T-cell (primary cell): ENCODE measurements around the gene POMT2. TPM values are rescaled to one million over a fixed set of nuclear protein-coding genes. Genes with fewer than 3 reads are reported as not detected.

ENCODE experiments used
- ATAC-seq, 4 experiments: fragments of 200-7000 bp in 3 of 4; fragments of 150-1000 bp in 1 of 4; cut with Tn5 transposase; replicated peaks in 1 of 4; 1 replicate in 3 of 4; 2 replicates in 1 of 4; pipeline ENCODE4 v1.10.0; 2021; ENCODE audit warnings: moderate library complexity in 3 of 4, mild to moderate bottlenecking in 2 of 4, moderate number of reproducible peaks in 1 of 4
- CTCF ChIA-PET, 2 donors: fragments of 300-600 bp; sonication (Branson Sonifier 250); formaldehyde crosslinking; loops; one replicate each; lab custom pipeline; 2022; ENCODE audit warnings: antibody characterized with exemption in 2 of 2; lab: Charles Lee
- POLR2A ChIA-PET, 2 donors: fragments of 300-600 bp; sonication (Branson Sonifier 250); formaldehyde crosslinking; loops; one replicate each; lab custom pipeline; 2022; ENCODE audit warnings: antibody characterized with exemption in 2 of 2; lab: Charles Lee
- DNase-seq, 35 experiments: peaks; one replicate each; pipeline versions ENCODE4 v3.0.0 to v3.0.0-alpha.2; 2013 to 2023
- H3K27ac ChIP-seq: one replicate; pipeline ENCODE4 v1.5.1; 2013; ENCODE audit warnings: low read length
- H3K27me3 ChIP-seq, 2 experiments: replicated peaks in 1 of 2; 1 replicate in 1 of 2; 2 replicates in 1 of 2; pipeline versions ENCODE4 v1.6.1 to v1.7.0; 2013; ENCODE audit warnings: low read length in 1 of 2, mixed read lengths in 1 of 2; ENCODE audit not compliant: control insufficient read depth in 2 of 2, insufficient read depth in 2 of 2; ENCODE audit errors: extremely low read depth in 1 of 2
- H3K36me3 ChIP-seq, 2 donors: 1 replicate in 1 of 2; 2 replicates in 1 of 2; pipeline versions ENCODE4 v1.6.1 to v1.7.0; 2013; ENCODE audit warnings: low read length in 1 of 2; ENCODE audit not compliant: control insufficient read depth in 2 of 2, insufficient read depth in 1 of 2; ENCODE audit errors: extremely low read depth in 1 of 2
- H3K4me1 ChIP-seq, 2 experiments: 1 replicate in 1 of 2; 2 replicates in 1 of 2; pipeline versions ENCODE4 v1.6.1 to v1.7.0; 2013; ENCODE audit warnings: low read length in 2 of 2, mixed read lengths in 1 of 2; ENCODE audit not compliant: insufficient read depth in 2 of 2, control insufficient read depth in 1 of 2; ENCODE audit errors: extremely low read depth in 1 of 2
- H3K4me3 ChIP-seq, 2 donors: 1 replicate in 1 of 2; 2 replicates in 1 of 2; pipeline versions ENCODE4 v1.5.1 to v1.7.0; 2013; ENCODE audit warnings: mild to moderate bottlenecking in 2 of 2, low read length in 1 of 2, moderate library complexity in 1 of 2; ENCODE audit not compliant: control insufficient read depth in 1 of 2; ENCODE audit errors: extremely low read depth in 1 of 2
- H3K9me3 ChIP-seq: 2 replicates; pipeline ENCODE4 v1.7.0; 2013
- H3K27ac Mint-ChIP-seq, 2 donors: one replicate each; pipeline ENCODE4 v1.8.0; 2020 to 2021; ENCODE audit warnings: mild to moderate bottlenecking in 2 of 2, mixed read lengths in 2 of 2
- H3K27me3 Mint-ChIP-seq, 2 donors: one replicate each; pipeline ENCODE4 v1.8.0; 2021 to 2022; ENCODE audit warnings: mixed read lengths in 2 of 2
- H3K36me3 Mint-ChIP-seq: one replicate; pipeline ENCODE4 v1.8.0; 2021; ENCODE audit warnings: mixed read lengths
- H3K4me1 Mint-ChIP-seq, 3 donors: one replicate each; pipeline ENCODE4 v1.8.0; 2020 to 2022; ENCODE audit warnings: mixed read lengths in 3 of 3, mild to moderate bottlenecking in 1 of 3
- H3K4me3 Mint-ChIP-seq, 3 donors: one replicate each; pipeline ENCODE4 v1.8.0; 2020 to 2022; ENCODE audit warnings: mild to moderate bottlenecking in 3 of 3, mixed read lengths in 3 of 3, moderate library complexity in 3 of 3
- H3K9me3 Mint-ChIP-seq, 3 donors: one replicate each; pipeline ENCODE4 v1.8.0; 2020 to 2022; ENCODE audit warnings: mixed read lengths in 3 of 3
- WGBS: methylation state at CpG from one replicate; pipeline ENCODE4 v1.1.5; 2013; ENCODE audit warnings: missing lambda C conversion rate; ENCODE audit not compliant: insufficient coverage; 5-methylcytosine and 5-hydroxymethylcytosine counted together
- total RNA-seq, 35 experiments: library from RNA in 6 of 35; stranded (reverse) in 6 of 35; fragments of 120-200 nt in 1 of 35; gene quantifications; one replicate each; pipeline versions ENCODE4 v1.2.1 to v1.2.4 and lab custom pipeline; 2013 to 2026

POMT2 gene
- total RNA-seq, 5 donors from 2014 or later (not counting 1 experiment from before 2014, with no cell fraction given), result 11.4 to 14.3 (median 13.2) TPM

GRCh38 chr14:77302926-77303325 lies 17.8 kb downstream of the POMT2 start:
- peak overlapping the region; percentile 17 to 36 for H3K27ac Mint-ChIP-seq
- H3K4me1 Mint-ChIP-seq, result peaks cover 0 to 14% (median 14%) of the 10 kb centered on the region in 3 donors
- no peak overlapping the region for H3K27ac ChIP-seq
- WGBS, result 44% methylated on average over 3 of the region's 5 CpGs
- ATAC-seq (peak in 3 of 4 experiments; percentile 70 to 85 (median 73)), DNase-seq (no peak)
- H3K9me3 ChIP-seq, result no peaks in the 10 kb centered on the region
- POLR2A ChIA-PET, result no interaction called here
- no peaks in the 10 kb centered on the region for H3K27me3 ChIP-seq
- H3K4me3 ChIP-seq, result no peak overlapping the region
- no peaks in the 10 kb centered on the region for H3K27me3 Mint-ChIP-seq
- peaks cover 9% of the 10 kb centered on the region for H3K36me3 Mint-ChIP-seq
- CTCF ChIA-PET, result no interaction called here
- no peaks in the 10 kb centered on the region for H3K4me1 ChIP-seq
- H3K36me3 ChIP-seq, result peaks cover 0 to 9% of the 10 kb centered on the region in 2 donors
- no peaks in the 10 kb centered on the region for H3K9me3 Mint-ChIP-seq
- H3K4me3 Mint-ChIP-seq, result no peak overlapping the region

GRCh38 chr14:77301103-77301502 lies 19.6 kb downstream of the POMT2 start:
- ATAC-seq (peak; percentile 22 to 48 (median 29)), DNase-seq (peak in 31 of 35 experiments; percentile 10 to 59 (median 35))

GRCh38 chr14:77299771-77300170 lies 20.9 kb downstream of the POMT2 start:
- Histone ChIP-seq H3K27ac (no peak overlapping the region), H3K36me3 (peaks cover 0 to 5% of the 10 kb centered on the region in 2 donors), H3K4me3 (no peak overlapping the region), H3K9me3 (no peaks in the 10 kb centered on the region), H3K4me1 (no peaks in the 10 kb centered on the region), H3K27me3 (no peaks in the 10 kb centered on the region)
- 90% methylated on average over 4 of the region's 4 CpGs for WGBS
- peaks cover 31% of the 10 kb centered on the region for H3K36me3 Mint-ChIP-seq
- ChIA-PET POLR2A (interaction anchor here in 1 of 2 donors (0.6 kb wide), 1 partner anchor 528 kb away, joined by 4 read pairs; no protein-coding TSS in a partner anchor), CTCF (no interaction called here)
- H3K27ac Mint-ChIP-seq, result no peak overlapping the region
- peaks cover 0 to 14% (median 14%) of the 10 kb centered on the region in 3 donors for H3K4me1 Mint-ChIP-seq
- DNase-seq, result no peak
- no peak overlapping the region for H3K4me3 Mint-ChIP-seq
- H3K27me3 Mint-ChIP-seq, result no peaks in the 10 kb centered on the region
- ATAC-seq, result no peak
- no peaks in the 10 kb centered on the region for H3K9me3 Mint-ChIP-seq

More at GRCh38 chr14:77301103-77301502, 19.6 kb downstream of the POMT2 start:
- H3K4me3 Mint-ChIP-seq, result no peak overlapping the region
- Histone ChIP-seq H3K27me3 (no peaks in the 10 kb centered on the region), H3K4me3 (no peak overlapping the region), H3K36me3 (peaks cover 0 to 9% of the 10 kb centered on the region in 2 donors), H3K4me1 (no peaks in the 10 kb centered on the region), H3K9me3 (no peaks in the 10 kb centered on the region), H3K27ac (no peak overlapping the region)
- ChIA-PET CTCF (interaction anchor here (0.9 to 1.5 kb wide), 3 partner anchors 14 to 15 kb away, joined by 3 to 7 read pairs (median 3); no protein-coding TSS in a partner anchor), POLR2A (no interaction called here)
- H3K27ac Mint-ChIP-seq, result no peak overlapping the region
- H3K36me3 Mint-ChIP-seq, result peaks cover 22% of the 10 kb centered on the region
- no peaks in the 10 kb centered on the region for H3K27me3 Mint-ChIP-seq
- no peaks in the 10 kb centered on the region for H3K9me3 Mint-ChIP-seq
- 65% methylated on average over 9 of the region's 10 CpGs for WGBS
- H3K4me1 Mint-ChIP-seq, result peaks cover 0 to 14% (median 14%) of the 10 kb centered on the region in 3 donors

GRCh38 chr14:77296906-77297305 lies 23.8 kb downstream of the POMT2 start:
- POLR2A ChIA-PET, result no interaction called here
- no peaks in the 10 kb centered on the region for H3K4me1 ChIP-seq
- no peaks in the 10 kb centered on the region for H3K4me1 Mint-ChIP-seq
- no peak overlapping the region for H3K4me3 ChIP-seq
- no peaks in the 10 kb centered on the region for H3K9me3 ChIP-seq
- 91% methylated on average over 8 of the region's 8 CpGs for WGBS
- no peaks in the 10 kb centered on the region for H3K9me3 Mint-ChIP-seq
- H3K27me3 Mint-ChIP-seq, result no peaks in the 10 kb centered on the region
- peaks cover 0 to 5% of the 10 kb centered on the region in 2 donors for H3K36me3 ChIP-seq
- H3K27ac Mint-ChIP-seq, result no peak overlapping the region
- H3K36me3 Mint-ChIP-seq, result peaks cover 34% of the 10 kb centered on the region
- no peak overlapping the region for H3K27ac ChIP-seq
- CTCF ChIA-PET, result no interaction called here
- H3K4me3 Mint-ChIP-seq, result no peak overlapping the region
- ATAC-seq, result no peak
- no peak for DNase-seq
- no peaks in the 10 kb centered on the region for H3K27me3 ChIP-seq

GRCh38 chr14:77296155-77296554 lies 24.5 kb downstream of the POMT2 start:
- Mint-ChIP-seq H3K27me3 (no peaks in the 10 kb centered on the region), H3K4me3 (no peak overlapping the region), H3K9me3 (no peaks in the 10 kb centered on the region), H3K4me1 (no peaks in the 10 kb centered on the region), H3K36me3 (peaks cover 34% of the 10 kb centered on the region), H3K27ac (no peak overlapping the region)
- Histone ChIP-seq H3K36me3 (peaks cover 0 to 5% of the 10 kb centered on the region in 2 donors), H3K9me3 (no peaks in the 10 kb centered on the region), H3K4me1 (no peaks in the 10 kb centered on the region), H3K4me3 (no peak overlapping the region), H3K27me3 (no peaks in the 10 kb centered on the region), H3K27ac (no peak overlapping the region)
- no peak for DNase-seq
- POLR2A ChIA-PET, result no interaction called here
- CTCF ChIA-PET, result interaction anchor here in 1 of 2 donors (0.6 kb wide), 1 partner anchor 171 kb away, joined by 3 read pairs; no protein-coding TSS in a partner anchor
- 92% methylated on average over 7 of the region's 13 CpGs for WGBS
- ATAC-seq, result no peak

- Histone ChIP-seq H3K4me1 (no peaks in the 10 kb centered on the region), H3K4me3 (no peak overlapping the region), H3K27me3 (no peaks in the 10 kb centered on the region), H3K36me3 (no peaks in the 10 kb centered on the region), H3K9me3 (no peaks in the 10 kb centered on the region), H3K27ac (no peak overlapping the region)
- H3K27me3 Mint-ChIP-seq, result no peaks in the 10 kb centered on the region
- 90% methylated on average over 2 of the region's 4 CpGs for WGBS
- peaks cover 34% of the 10 kb centered on the region for H3K36me3 Mint-ChIP-seq
- no peaks in the 10 kb centered on the region for H3K9me3 Mint-ChIP-seq
- no peak overlapping the region for H3K4me3 Mint-ChIP-seq
- CTCF ChIA-PET, result no interaction called here
- DNase-seq (no peak), ATAC-seq (no peak)
- POLR2A ChIA-PET, result no interaction called here
- no peaks in the 10 kb centered on the region for H3K4me1 Mint-ChIP-seq
- H3K27ac Mint-ChIP-seq, result no peak overlapping the region
Observed at GRCh38 chr14:77290705-77291104, 30.0 kb downstream of the POMT2 start.
